Natural killer cell (primary cell): ENCODE measurements around the gene RAB12. TPM values are rescaled to one million over a fixed set of nuclear protein-coding genes. Genes with fewer than 3 reads are reported as not detected.

Source experiments
- ATAC-seq, 3 donors: fragments of 150-1000 bp in 2 of 3; fragments of 200-7000 bp in 1 of 3; cut with Tn5 transposase; 1 replicate in 1 of 3; 2 replicates in 2 of 3; pipeline ENCODE4 v1.10.0; 2021; ENCODE audit warnings: mild to moderate bottlenecking in 2 of 3, moderate library complexity in 2 of 3
- DNase-seq, 2 donors: peaks; one replicate each; pipeline versions ENCODE4 v3.0.0 to v3.0.0-alpha.2; 2013 to 2021; ENCODE audit warnings: mixed read lengths in 1 of 2
- H3K27ac ChIP-seq: one replicate; pipeline ENCODE4 v1.5.1; 2013; ENCODE audit warnings: mild to moderate bottlenecking, low read length
- H3K27me3 ChIP-seq: one replicate; pipeline ENCODE4 v1.6.1; 2013; ENCODE audit warnings: low read length; ENCODE audit not compliant: control insufficient read depth, insufficient read depth
- H3K36me3 ChIP-seq: one replicate; pipeline ENCODE4 v1.6.1; 2013; ENCODE audit warnings: low read length; ENCODE audit not compliant: control insufficient read depth, insufficient read depth
- H3K4me1 ChIP-seq: one replicate; pipeline ENCODE4 v1.6.1; 2013; ENCODE audit warnings: low read length; ENCODE audit not compliant: control insufficient read depth, insufficient read depth
- H3K4me3 ChIP-seq: one replicate; pipeline ENCODE4 v1.5.1; 2013; ENCODE audit warnings: low read length
- H3K9me3 ChIP-seq: one replicate; pipeline ENCODE4 v1.6.1; 2013; ENCODE audit warnings: low read length; ENCODE audit not compliant: control insufficient read depth, insufficient read depth
- H3K27ac Mint-ChIP-seq, 2 donors: one replicate each; pipeline ENCODE4 v1.8.0; 2022; ENCODE audit warnings: mild to moderate bottlenecking in 2 of 2, mixed read lengths in 2 of 2, moderate library complexity in 1 of 2
- H3K27me3 Mint-ChIP-seq, 2 donors: one replicate each; pipeline ENCODE4 v1.8.0; 2022; ENCODE audit warnings: low read depth in 2 of 2, mixed read lengths in 2 of 2
- H3K36me3 Mint-ChIP-seq: one replicate; pipeline ENCODE4 v1.8.0; 2022; ENCODE audit warnings: mixed read lengths
- H3K4me1 Mint-ChIP-seq, 2 donors: one replicate each; pipeline ENCODE4 v1.8.0; 2022; ENCODE audit warnings: mixed read lengths in 2 of 2
- H3K4me3 Mint-ChIP-seq: one replicate; pipeline ENCODE4 v1.8.0; 2022; ENCODE audit warnings: mild to moderate bottlenecking, moderate library complexity, mixed read lengths
- H3K9me3 Mint-ChIP-seq, 2 donors: one replicate each; pipeline ENCODE4 v1.8.0; 2022; ENCODE audit warnings: mixed read lengths in 2 of 2
- WGBS: methylation state at CpG from one replicate; pipeline ENCODE4 v1.1.7; 2013; ENCODE audit warnings: missing lambda C conversion rate; ENCODE audit not compliant: insufficient coverage; 5-methylcytosine and 5-hydroxymethylcytosine counted together
- intact Hi-C: fragments of 100-400 bp; cut with micrococcal nuclease; formaldehyde crosslinking; loops from one replicate; pipeline ENCODE4 v1.14.2; 2022
- total RNA-seq, 4 donors: library from RNA; stranded (reverse); fragments of 120-200 nt in 1 of 4; gene quantifications; one replicate each; pipeline versions ENCODE4 v1.2.3 to v1.2.4, GENCODE V29; 2013 to 2022
- TF ChIP-seq, protein P1 (sequence below): fragments of 200-600 bp; IDR thresholded peaks from one replicate; pipeline ENCODE4 v1.8.0; 2022; ENCODE audit warnings: antibody characterized with exemption

RAB12 gene
- total RNA-seq, 3 donors from 2014 or later (not counting 1 experiment from before 2014, with no cell fraction given): 21.3 to 27.5 (median 21.8) TPM

DNA sequence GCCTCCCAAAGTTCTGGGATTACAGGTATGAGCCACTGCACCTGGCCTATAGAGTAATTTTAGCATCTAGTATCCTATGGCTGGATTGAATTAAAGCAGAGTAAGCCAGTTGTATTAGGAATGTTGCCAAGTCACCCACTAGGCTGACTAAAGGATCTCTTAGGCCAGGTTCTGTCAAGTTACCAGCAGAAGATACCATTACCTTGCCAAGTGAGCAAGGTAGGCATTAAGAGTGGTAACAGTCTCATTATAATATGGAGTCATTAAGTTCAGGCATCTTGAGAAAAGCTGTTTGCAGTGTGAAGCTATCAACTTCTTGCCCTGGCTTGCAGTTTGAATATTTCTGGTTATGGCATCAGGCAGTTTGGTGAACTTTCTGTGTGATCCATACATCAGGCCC is 59.1 kb downstream of the RAB12 start:
- H3K36me3 ChIP-seq: no peaks in the 10 kb centered on the region
- intact Hi-C loops: no loop called here
- H3K36me3 Mint-ChIP-seq: no peaks in the 10 kb centered on the region
- no peaks in the 10 kb centered on the region for H3K27me3 ChIP-seq
- H3K9me3 Mint-ChIP-seq: no peaks in the 10 kb centered on the region
- H3K4me3 Mint-ChIP-seq: no peak overlapping the region
- no peaks in the 10 kb centered on the region for H3K4me1 ChIP-seq
- H3K4me1 Mint-ChIP-seq: no peaks in the 10 kb centered on the region
- TF ChIP-seq, protein P1, sequence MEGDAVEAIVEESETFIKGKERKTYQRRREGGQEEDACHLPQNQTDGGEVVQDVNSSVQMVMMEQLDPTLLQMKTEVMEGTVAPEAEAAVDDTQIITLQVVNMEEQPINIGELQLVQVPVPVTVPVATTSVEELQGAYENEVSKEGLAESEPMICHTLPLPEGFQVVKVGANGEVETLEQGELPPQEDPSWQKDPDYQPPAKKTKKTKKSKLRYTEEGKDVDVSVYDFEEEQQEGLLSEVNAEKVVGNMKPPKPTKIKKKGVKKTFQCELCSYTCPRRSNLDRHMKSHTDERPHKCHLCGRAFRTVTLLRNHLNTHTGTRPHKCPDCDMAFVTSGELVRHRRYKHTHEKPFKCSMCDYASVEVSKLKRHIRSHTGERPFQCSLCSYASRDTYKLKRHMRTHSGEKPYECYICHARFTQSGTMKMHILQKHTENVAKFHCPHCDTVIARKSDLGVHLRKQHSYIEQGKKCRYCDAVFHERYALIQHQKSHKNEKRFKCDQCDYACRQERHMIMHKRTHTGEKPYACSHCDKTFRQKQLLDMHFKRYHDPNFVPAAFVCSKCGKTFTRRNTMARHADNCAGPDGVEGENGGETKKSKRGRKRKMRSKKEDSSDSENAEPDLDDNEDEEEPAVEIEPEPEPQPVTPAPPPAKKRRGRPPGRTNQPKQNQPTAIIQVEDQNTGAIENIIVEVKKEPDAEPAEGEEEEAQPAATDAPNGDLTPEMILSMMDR: no peak
- no peak overlapping the region for H3K27ac Mint-ChIP-seq
- no peaks in the 10 kb centered on the region for H3K27me3 Mint-ChIP-seq
- no peak overlapping the region for H3K4me3 ChIP-seq
- ATAC-seq (no peak), DNase-seq (no peak)
- H3K27ac ChIP-seq: no peak overlapping the region
- no peaks in the 10 kb centered on the region for H3K9me3 ChIP-seq

DNA sequence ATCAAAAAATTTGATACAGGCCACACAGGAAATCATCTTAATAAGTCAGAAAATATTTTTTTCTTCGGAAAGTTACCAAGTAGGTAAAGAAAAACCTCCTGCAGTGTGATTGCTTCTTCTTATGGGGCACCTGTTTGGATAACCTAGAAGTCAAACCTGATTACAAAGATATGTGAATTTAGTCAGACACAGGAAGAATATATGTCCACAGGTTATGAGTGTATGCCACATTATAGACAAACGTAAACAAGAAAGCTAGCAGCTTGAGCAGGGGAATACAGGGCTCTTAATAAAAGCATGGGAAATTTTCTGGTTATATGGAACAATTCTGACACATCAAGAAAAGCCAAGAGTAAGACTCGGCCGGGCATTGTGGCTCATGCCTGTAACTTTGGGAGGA is 60.3 kb downstream of the RAB12 start:
- Histone ChIP-seq H3K36me3 (no peaks in the 10 kb centered on the region), H3K27ac (no peak overlapping the region), H3K4me3 (no peak overlapping the region), H3K27me3 (no peaks in the 10 kb centered on the region), H3K9me3 (no peaks in the 10 kb centered on the region), H3K4me1 (no peaks in the 10 kb centered on the region)
- Mint-ChIP-seq H3K9me3 (no peaks in the 10 kb centered on the region), H3K27me3 (no peaks in the 10 kb centered on the region), H3K27ac (no peak overlapping the region), H3K4me1 (no peaks in the 10 kb centered on the region), H3K36me3 (no peaks in the 10 kb centered on the region), H3K4me3 (no peak overlapping the region)
- intact Hi-C loops: no loop called here
- 77% methylated on average over 4 of the region's 4 CpGs for WGBS
- ATAC-seq (no peak), DNase-seq (no peak)
- TF ChIP-seq, protein P1: no peak

DNA sequence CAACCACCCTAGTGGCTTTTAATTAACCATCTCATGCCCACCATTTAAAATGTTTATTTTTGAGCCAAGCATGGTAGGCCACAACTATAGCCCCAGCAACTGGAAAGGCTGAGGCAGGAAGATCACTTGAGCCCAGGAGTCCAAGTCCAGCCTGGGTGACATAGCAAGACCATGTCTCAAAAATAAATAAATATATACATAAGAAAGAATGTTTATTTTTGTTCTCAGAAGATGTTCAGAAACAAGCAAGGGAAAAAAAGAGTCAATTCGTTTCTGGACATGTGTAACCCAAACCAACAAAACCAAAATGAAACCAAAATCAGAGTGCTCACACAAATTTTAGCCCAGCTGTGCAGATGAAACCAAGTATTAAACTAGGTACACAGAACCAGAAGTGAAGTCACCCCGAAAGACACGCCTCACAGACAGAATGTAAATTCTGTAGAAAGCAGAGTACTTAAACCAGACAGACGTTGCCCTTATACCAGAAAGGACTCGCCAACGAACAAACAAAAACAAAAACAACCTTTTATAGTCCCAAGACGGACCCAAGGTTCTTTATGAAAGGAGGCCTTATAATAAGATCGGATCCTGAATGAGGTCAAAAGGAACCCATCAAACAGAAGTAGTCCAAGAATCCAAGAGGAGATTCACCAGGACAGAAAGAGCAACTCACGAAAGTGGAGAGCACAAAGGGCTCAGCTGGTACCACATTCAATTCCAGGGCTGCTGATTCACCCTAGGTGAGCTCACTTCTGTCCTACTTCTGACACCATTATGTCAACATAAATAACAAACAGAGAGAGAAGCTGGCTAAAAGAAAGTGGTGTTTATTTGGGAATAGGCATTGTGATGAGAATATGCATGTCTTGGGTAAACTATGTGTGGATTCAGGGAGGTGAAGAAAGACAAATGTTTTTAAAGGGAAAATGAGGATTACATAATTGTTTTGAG is 64.3 kb downstream of the RAB12 start:
- DNase-seq (no peak), ATAC-seq (no peak)
- intact Hi-C loops: no loop called here
- Histone ChIP-seq H3K36me3 (no peaks in the 10 kb centered on the region), H3K27me3 (no peaks in the 10 kb centered on the region), H3K4me3 (no peak overlapping the region), H3K4me1 (no peaks in the 10 kb centered on the region), H3K9me3 (no peaks in the 10 kb centered on the region), H3K27ac (no peak overlapping the region)
- H3K4me1 Mint-ChIP-seq: no peaks in the 10 kb centered on the region
- H3K4me3 Mint-ChIP-seq: no peak overlapping the region
- TF ChIP-seq, protein P1: no peak
- WGBS: 85% methylated on average over 9 of the region's 9 CpGs
- H3K36me3 Mint-ChIP-seq: no peaks in the 10 kb centered on the region
- H3K9me3 Mint-ChIP-seq: no peaks in the 10 kb centered on the region
- H3K27me3 Mint-ChIP-seq: no peaks in the 10 kb centered on the region
- no peak overlapping the region for H3K27ac Mint-ChIP-seq

DNA sequence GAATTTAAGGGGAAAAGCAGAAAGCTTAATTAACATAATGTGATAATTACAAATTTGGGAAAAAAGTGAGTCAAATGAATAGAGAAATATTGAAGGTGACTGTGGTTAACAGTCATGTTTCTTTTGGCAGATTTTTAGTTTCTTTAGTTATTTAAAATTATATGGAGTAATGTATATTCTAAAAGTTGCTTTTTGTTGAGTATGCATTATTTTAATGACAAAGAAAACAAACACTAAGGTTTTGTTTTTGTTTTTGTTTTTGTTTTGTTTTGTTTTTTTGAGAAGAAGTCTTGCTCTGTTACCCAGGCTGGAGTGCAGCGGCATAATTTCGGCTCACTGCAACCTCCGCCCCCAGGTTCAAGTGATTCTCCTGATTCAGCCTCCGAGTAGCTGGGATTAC is 65.8 kb downstream of the RAB12 start:
- no peak overlapping the region for H3K4me3 ChIP-seq
- H3K36me3 ChIP-seq: no peaks in the 10 kb centered on the region
- no peaks in the 10 kb centered on the region for H3K9me3 ChIP-seq
- ATAC-seq (no peak), DNase-seq (no peak)
- no peaks in the 10 kb centered on the region for H3K27me3 ChIP-seq
- TF ChIP-seq, protein P1: no peak
- Mint-ChIP-seq H3K27ac (no peak overlapping the region), H3K27me3 (no peaks in the 10 kb centered on the region), H3K4me3 (no peak overlapping the region), H3K36me3 (no peaks in the 10 kb centered on the region), H3K9me3 (no peaks in the 10 kb centered on the region), H3K4me1 (no peaks in the 10 kb centered on the region)
- H3K27ac ChIP-seq: no peak overlapping the region
- intact Hi-C loops: no loop called here
- 88% methylated on average over 4 of the region's 4 CpGs for WGBS
- H3K4me1 ChIP-seq: no peaks in the 10 kb centered on the region
